DND-41 (cell line): ENCODE measurements around the gene SNPH.

Source experiments
- ATAC-seq: fragments of 200-7000 bp; cut with Tn5 transposase; 3 replicates; pipeline ENCODE4 v1.9.1; 2021; ENCODE audit warnings: low read depth; ENCODE audit not compliant: insufficient read depth
- DNase-seq: peaks from one replicate; pipeline ENCODE4 v3.0.0-alpha.2; 2020
- H2AFZ ChIP-seq: 2 replicates; pipeline ENCODE4 v1.6.0; 2012; ENCODE audit warnings: low read depth, low read length
- H3K27ac ChIP-seq: 2 replicates; pipeline ENCODE4 v1.5.1; 2012; ENCODE audit warnings: low read length, inconsistent platforms
- H3K27me3 ChIP-seq: fragments of 200-600 bp; sonication (generic); 2 replicates; pipeline ENCODE4 v1.6.0; 2012; ENCODE audit warnings: low read length, mild to moderate bottlenecking, inconsistent platforms; ENCODE audit not compliant: insufficient read depth, poor library complexity
- H3K36me3 ChIP-seq: 2 replicates; pipeline ENCODE4 v1.5.1; 2012; ENCODE audit warnings: low read length, inconsistent platforms; ENCODE audit not compliant: insufficient read depth
- H3K4me1 ChIP-seq: 2 replicates; pipeline ENCODE4 v1.5.1; 2012; ENCODE audit warnings: mild to moderate bottlenecking, low read length; ENCODE audit not compliant: insufficient read depth
- H3K4me2 ChIP-seq: 2 replicates; pipeline ENCODE4 v1.6.0; 2012; ENCODE audit warnings: mild to moderate bottlenecking, moderate library complexity, low read length, inconsistent platforms; ENCODE audit not compliant: insufficient read depth
- H3K4me3 ChIP-seq, 2 experiments: fragments of 200-600 bp in 1 of 2; shearing (Covaris generic) in 1 of 2; 2 replicates each; pipeline ENCODE4 v1.5.1; 2012 to 2016; ENCODE audit warnings: inconsistent platforms in 2 of 2, low read length in 2 of 2, mild to moderate bottlenecking in 2 of 2, low read depth in 1 of 2, moderate library complexity in 1 of 2
- H3K79me2 ChIP-seq: 2 replicates; pipeline ENCODE4 v1.6.0; 2012; ENCODE audit warnings: low read length, inconsistent platforms; ENCODE audit not compliant: insufficient read depth
- H3K9ac ChIP-seq: 2 replicates; pipeline ENCODE4 v1.6.0; 2012; ENCODE audit warnings: low read depth, mild to moderate bottlenecking, inconsistent platforms, low read length, moderate library complexity
- H3K9me3 ChIP-seq: 2 replicates; pipeline ENCODE4 v1.5.1; 2012; ENCODE audit warnings: low read length, moderate library complexity, mild to moderate bottlenecking, inconsistent platforms; ENCODE audit not compliant: insufficient read depth, severe bottlenecking
- H4K20me1 ChIP-seq: 2 replicates; pipeline ENCODE4 v1.6.0; 2012; ENCODE audit warnings: low read length; ENCODE audit not compliant: insufficient read depth
- CTCF ChIP-seq: IDR thresholded peaks from 2 replicates; pipeline ENCODE4 v1.5.1; 2012; ENCODE audit warnings: borderline replicate concordance, low read length, moderate library complexity, mild to moderate bottlenecking; ENCODE audit not compliant: poor library complexity, severe bottlenecking; ENCODE audit errors: extremely low read depth
- EZH2 ChIP-seq: IDR thresholded peaks from 3 replicates; pipeline ENCODE4 v1.6.1; 2012; ENCODE audit warnings: borderline replicate concordance, low read depth, mild to moderate bottlenecking, moderate library complexity, low read length, inconsistent platforms; ENCODE audit not compliant: severe bottlenecking

Gene SNPH

GRCh38 chr20:1319051-1319450 is 53.0 kb downstream of the SNPH start:
- H3K9me3 ChIP-seq = no peaks in the 10 kb centered on the region
- H3K79me2 ChIP-seq = no peaks in the 10 kb centered on the region
- TF ChIP-seq CTCF (no peak), EZH2 (no peak)
- DNase-seq (no peak), ATAC-seq (no peak)
- H3K9ac ChIP-seq = no peak overlapping the region
- H3K4me2 ChIP-seq = no peak overlapping the region
- H3K36me3 ChIP-seq = no peaks in the 10 kb centered on the region
- H2AFZ ChIP-seq = no peak overlapping the region
- no peak overlapping the region for H3K27ac ChIP-seq
- no peaks in the 10 kb centered on the region for H4K20me1 ChIP-seq
- H3K27me3 ChIP-seq = no peaks in the 10 kb centered on the region
- H3K4me1 ChIP-seq = no peaks in the 10 kb centered on the region
- no peak overlapping the region for H3K4me3 ChIP-seq

GRCh38 chr20:1319462-1319861 is 53.4 kb downstream of the SNPH start:
- no peak for DNase-seq
- Histone ChIP-seq H3K9me3 (no peaks in the 10 kb centered on the region), H4K20me1 (no peaks in the 10 kb centered on the region), H3K27me3 (no peaks in the 10 kb centered on the region), H3K4me3 (no peak overlapping the region), H3K9ac (no peak overlapping the region), H3K4me2 (no peak overlapping the region), H2AFZ (no peak overlapping the region), H3K4me1 (peaks cover 2% of the 10 kb centered on the region), H3K36me3 (no peaks in the 10 kb centered on the region), H3K27ac (no peak overlapping the region), H3K79me2 (no peaks in the 10 kb centered on the region)
- no peak for TF ChIP-seq CTCF
- TF ChIP-seq EZH2 = no peak
- no peak for ATAC-seq

- Histone ChIP-seq H3K4me1 (peaks cover 8% of the 10 kb centered on the region), H3K27me3 (no peaks in the 10 kb centered on the region), H3K9me3 (no peaks in the 10 kb centered on the region), H3K4me2 (no peak overlapping the region), H4K20me1 (no peaks in the 10 kb centered on the region), H3K27ac (no peak overlapping the region), H3K4me3 (no peak overlapping the region), H2AFZ (no peak overlapping the region), H3K9ac (no peak overlapping the region), H3K79me2 (no peaks in the 10 kb centered on the region), H3K36me3 (no peaks in the 10 kb centered on the region)
- ATAC-seq = no peak
- TF ChIP-seq EZH2 (no peak), CTCF (no peak)
- no peak for DNase-seq
Measured at GRCh38 chr20:1320016-1320415, 53.9 kb downstream of the SNPH start.
